ENCODE results near the gene RHEB. TPM values are rescaled to one million over a fixed set of nuclear protein-coding genes. Genes with fewer than 3 reads are reported as not detected.

Gene RHEB
- total RNA-seq, 1 donor, result 98.8 TPM

GRCh38 chr7:151427705-151428377 lies 91.9 kb downstream of the RHEB start:
- no peak overlapping the region for H3K4me3 ChIP-seq (ENCODE audit: low read depth, low read length)
- no peak for TF ChIP-seq CTCF (IDR thresholded peaks at IDR 0.05; ENCODE audit: insufficient read depth, low read length)
- DNase-seq (ENCODE audit: low read depth), result no peak

GRCh38 chr7:151426904-151427704 lies 92.6 kb downstream of the RHEB start:
- no peak for TF ChIP-seq CTCF (IDR thresholded peaks at IDR 0.05; ENCODE audit: insufficient read depth, low read length)
- H3K4me3 ChIP-seq (ENCODE audit: low read depth, low read length), result no peak overlapping the region
- no peak for DNase-seq (ENCODE audit: low read depth)

DNA sequence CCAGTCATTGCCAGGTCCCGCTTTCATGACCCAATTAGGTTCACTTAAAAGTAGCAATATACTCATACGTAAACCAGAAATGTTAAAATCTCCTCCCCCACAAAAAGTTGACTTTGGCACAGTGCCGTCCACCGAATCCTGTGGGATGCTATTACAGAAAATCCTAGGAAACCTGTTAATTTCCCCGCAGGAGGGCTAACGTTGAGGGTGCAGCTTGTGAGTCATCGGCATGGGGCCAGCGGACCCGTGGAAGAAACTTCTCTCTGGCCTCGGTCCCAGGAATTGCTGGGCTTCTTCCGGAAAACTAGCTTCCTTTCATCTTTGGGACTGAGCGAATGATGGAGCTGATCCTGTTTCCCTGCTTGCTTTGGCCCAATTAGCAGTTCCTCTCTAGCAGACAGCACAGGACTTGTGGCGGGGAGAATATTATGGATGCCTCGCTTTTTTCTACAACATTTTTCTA lies 93.2 kb downstream of the RHEB start:
- peak; percentile 95 for DNase-seq (ENCODE audit: low read depth)
- TF ChIP-seq CTCF (IDR thresholded peaks at IDR 0.05; ENCODE audit: insufficient read depth, low read length), result no peak
- no peak overlapping the region for H3K4me3 ChIP-seq (ENCODE audit: low read depth, low read length)

DNA sequence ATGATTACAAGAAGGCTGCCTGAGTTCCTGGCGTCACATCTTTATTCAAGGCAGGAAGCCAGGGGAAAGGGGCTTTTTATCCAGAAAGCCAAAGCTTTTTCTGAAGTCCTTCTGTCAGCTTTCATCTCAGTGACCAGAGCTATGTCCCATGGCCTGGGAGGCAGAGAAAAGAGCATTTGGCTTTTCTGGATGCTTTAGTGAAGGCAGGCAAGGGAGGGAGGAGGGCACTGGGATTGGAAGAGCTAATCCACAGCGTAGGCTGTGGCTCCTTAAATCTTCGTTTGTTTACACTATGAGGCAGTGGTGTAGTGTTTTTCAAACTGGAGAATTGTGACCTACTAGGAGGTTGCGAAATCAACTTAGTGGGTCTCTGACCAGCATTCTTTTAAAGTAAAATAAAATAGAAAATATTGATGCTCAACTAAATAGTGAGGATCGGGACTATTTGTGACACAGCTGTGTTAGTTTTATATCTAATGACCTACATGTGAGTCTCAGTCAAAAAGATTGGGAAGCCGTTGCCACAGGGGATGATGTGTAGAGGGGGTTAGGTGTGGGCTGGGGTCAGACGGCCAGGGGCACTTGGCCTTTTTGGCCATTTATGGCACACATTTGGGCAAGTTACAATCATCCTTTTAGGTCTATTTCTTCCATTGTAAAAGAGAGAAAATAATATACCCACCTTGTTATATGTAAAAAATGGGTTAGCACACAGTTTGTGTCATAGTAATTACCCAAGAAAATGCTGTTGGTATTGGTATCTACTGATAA lies 93.8 kb downstream of the RHEB start:
- TF ChIP-seq CTCF (IDR thresholded peaks at IDR 0.05; ENCODE audit: insufficient read depth, low read length), result no peak
- no peak overlapping the region for H3K4me3 ChIP-seq (ENCODE audit: low read depth, low read length)
- peak; percentile 83 for DNase-seq (ENCODE audit: low read depth)

GRCh38 chr7:151424799-151425198 lies 94.9 kb downstream of the RHEB start:
- peak; percentile 58 for DNase-seq (ENCODE audit: low read depth)
- TF ChIP-seq CTCF (IDR thresholded peaks at IDR 0.05; ENCODE audit: insufficient read depth, low read length), result no peak
- no peak overlapping the region for H3K4me3 ChIP-seq (ENCODE audit: low read depth, low read length)

- H3K4me3 ChIP-seq (ENCODE audit: low read depth, low read length), result no peak overlapping the region
- peak; percentile 59 for DNase-seq (ENCODE audit: low read depth)
- TF ChIP-seq CTCF (IDR thresholded peaks at IDR 0.05; ENCODE audit: insufficient read depth, low read length), result no peak
Measured at GRCh38 chr7:151423936-151424335, 95.8 kb downstream of the RHEB start.

Data from fibroblast of the aortic adventitia (primary cell).